H1 (cell line): ENCODE measurements around the gene FXR1. TPM values are rescaled to one million over a fixed set of nuclear protein-coding genes. Genes with fewer than 3 reads are reported as not detected.

Source experiments
- HDAC6 ChIP-seq: IDR thresholded peaks from one replicate; pipeline ENCODE4 v1.7.1; 2012; ENCODE audit warnings: low read depth, mild to moderate bottlenecking, inconsistent platforms, low read length, moderate library complexity
- PHF8 ChIP-seq: fragments of 200-600 bp; sonication (generic); conservative IDR thresholded peaks from 2 replicates; pipeline ENCODE4 v1.7.1; 2012; ENCODE audit warnings: low read depth, mild to moderate bottlenecking, inconsistent platforms, low read length, moderate library complexity
- RNF2 ChIP-seq: fragments of 200-900, 300-1000 bp; sonication (generic); IDR thresholded peaks from 2 replicates; pipeline ENCODE4 v1.7.1; 2016; ENCODE audit warnings: borderline replicate concordance, low read depth, mild to moderate bottlenecking, antibody characterized with exemption, low read length; ENCODE audit not compliant: poor library complexity, severe bottlenecking; ENCODE audit errors: missing control alignments
- SIN3A ChIP-seq, 2 experiments: IDR thresholded peaks in 1 of 2; conservative IDR thresholded peaks in 1 of 2; 2 replicates each; pipeline ENCODE4 v1.6.1; 2011 to 2012; ENCODE audit warnings: low read length in 2 of 2, improper control_type of control experiment in 1 of 2, low read depth in 1 of 2, mild to moderate bottlenecking in 1 of 2
- SP2 ChIP-seq: IDR thresholded peaks from 2 replicates; pipeline ENCODE4 v1.6.1; 2012; ENCODE audit warnings: mild to moderate bottlenecking, low read length, inconsistent platforms
- SP4 ChIP-seq: IDR thresholded peaks from 2 replicates; pipeline ENCODE4 v1.6.1; 2012; ENCODE audit warnings: low read length, inconsistent platforms
- TEAD4 ChIP-seq: IDR thresholded peaks from 2 replicates; pipeline ENCODE4 v1.6.1; 2012; ENCODE audit warnings: low read depth, low read length, inconsistent platforms, mixed read lengths
- polyA plus RNA-seq, 7 experiments: library from polyadenylated mRNA; depleted of rRNA in 3 of 7; stranded (reverse) in 5 of 7; unstranded in 2 of 7; fragments of >200 nt in 5 of 7; fragments of 200-250 nt in 2 of 7; gene quantifications; 1 replicate in 5 of 7; 2 replicates in 1 of 7; 4 replicates in 1 of 7; pipeline versions ENCODE4 v1.2.1 to v1.2.3, GENCODE V29; 2011 to 2013; ENCODE audit warnings: missing spikeins in 2 of 7, mixed read lengths in 2 of 7
- total RNA-seq: library from RNA; stranded (reverse); fragmentation: NEBNext Ultra II Directional; extraction: Animal tissue kit (Norgen Biotek cat#: 25700); gene quantifications from 2 replicates; pipeline ENCODE4 v1.2.1, GENCODE V29; 2021
- TF ChIP-seq, protein P1 (sequence below): fragments of 300-600 bp; sonication (generic); IDR thresholded peaks from 2 replicates; pipeline ENCODE4 v1.7.1; 2012; ENCODE audit warnings: low read length, moderate library complexity, mild to moderate bottlenecking, inconsistent platforms; ENCODE audit not compliant: insufficient replicate concordance

The FXR1 gene
- total and polyA plus RNA-seq, 2 of the 8 experiments (the other 6 are each of a cell fraction or from before 2014, with no cell fraction given): 108 to 283 TPM

DNA sequence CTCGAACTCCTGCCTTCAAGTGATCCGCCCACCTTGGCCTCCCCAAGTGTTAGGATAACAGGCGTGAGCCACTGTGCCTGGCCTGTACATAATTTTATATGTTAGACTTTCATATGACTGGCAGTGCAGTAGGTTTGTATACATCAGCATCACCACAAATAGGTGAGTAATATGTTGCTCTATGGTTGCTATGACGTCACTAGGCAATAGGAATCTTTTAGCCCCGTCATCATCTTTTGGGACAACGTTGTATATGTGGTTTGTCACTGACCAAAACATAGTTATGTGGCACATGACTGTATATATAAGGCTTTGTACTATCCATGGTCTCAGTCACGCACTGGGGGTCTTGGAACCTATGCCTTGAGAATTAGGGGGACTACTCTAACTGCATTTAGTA, 94.1 kb downstream of the FXR1 start (continued):
- TF ChIP-seq, protein P1, sequence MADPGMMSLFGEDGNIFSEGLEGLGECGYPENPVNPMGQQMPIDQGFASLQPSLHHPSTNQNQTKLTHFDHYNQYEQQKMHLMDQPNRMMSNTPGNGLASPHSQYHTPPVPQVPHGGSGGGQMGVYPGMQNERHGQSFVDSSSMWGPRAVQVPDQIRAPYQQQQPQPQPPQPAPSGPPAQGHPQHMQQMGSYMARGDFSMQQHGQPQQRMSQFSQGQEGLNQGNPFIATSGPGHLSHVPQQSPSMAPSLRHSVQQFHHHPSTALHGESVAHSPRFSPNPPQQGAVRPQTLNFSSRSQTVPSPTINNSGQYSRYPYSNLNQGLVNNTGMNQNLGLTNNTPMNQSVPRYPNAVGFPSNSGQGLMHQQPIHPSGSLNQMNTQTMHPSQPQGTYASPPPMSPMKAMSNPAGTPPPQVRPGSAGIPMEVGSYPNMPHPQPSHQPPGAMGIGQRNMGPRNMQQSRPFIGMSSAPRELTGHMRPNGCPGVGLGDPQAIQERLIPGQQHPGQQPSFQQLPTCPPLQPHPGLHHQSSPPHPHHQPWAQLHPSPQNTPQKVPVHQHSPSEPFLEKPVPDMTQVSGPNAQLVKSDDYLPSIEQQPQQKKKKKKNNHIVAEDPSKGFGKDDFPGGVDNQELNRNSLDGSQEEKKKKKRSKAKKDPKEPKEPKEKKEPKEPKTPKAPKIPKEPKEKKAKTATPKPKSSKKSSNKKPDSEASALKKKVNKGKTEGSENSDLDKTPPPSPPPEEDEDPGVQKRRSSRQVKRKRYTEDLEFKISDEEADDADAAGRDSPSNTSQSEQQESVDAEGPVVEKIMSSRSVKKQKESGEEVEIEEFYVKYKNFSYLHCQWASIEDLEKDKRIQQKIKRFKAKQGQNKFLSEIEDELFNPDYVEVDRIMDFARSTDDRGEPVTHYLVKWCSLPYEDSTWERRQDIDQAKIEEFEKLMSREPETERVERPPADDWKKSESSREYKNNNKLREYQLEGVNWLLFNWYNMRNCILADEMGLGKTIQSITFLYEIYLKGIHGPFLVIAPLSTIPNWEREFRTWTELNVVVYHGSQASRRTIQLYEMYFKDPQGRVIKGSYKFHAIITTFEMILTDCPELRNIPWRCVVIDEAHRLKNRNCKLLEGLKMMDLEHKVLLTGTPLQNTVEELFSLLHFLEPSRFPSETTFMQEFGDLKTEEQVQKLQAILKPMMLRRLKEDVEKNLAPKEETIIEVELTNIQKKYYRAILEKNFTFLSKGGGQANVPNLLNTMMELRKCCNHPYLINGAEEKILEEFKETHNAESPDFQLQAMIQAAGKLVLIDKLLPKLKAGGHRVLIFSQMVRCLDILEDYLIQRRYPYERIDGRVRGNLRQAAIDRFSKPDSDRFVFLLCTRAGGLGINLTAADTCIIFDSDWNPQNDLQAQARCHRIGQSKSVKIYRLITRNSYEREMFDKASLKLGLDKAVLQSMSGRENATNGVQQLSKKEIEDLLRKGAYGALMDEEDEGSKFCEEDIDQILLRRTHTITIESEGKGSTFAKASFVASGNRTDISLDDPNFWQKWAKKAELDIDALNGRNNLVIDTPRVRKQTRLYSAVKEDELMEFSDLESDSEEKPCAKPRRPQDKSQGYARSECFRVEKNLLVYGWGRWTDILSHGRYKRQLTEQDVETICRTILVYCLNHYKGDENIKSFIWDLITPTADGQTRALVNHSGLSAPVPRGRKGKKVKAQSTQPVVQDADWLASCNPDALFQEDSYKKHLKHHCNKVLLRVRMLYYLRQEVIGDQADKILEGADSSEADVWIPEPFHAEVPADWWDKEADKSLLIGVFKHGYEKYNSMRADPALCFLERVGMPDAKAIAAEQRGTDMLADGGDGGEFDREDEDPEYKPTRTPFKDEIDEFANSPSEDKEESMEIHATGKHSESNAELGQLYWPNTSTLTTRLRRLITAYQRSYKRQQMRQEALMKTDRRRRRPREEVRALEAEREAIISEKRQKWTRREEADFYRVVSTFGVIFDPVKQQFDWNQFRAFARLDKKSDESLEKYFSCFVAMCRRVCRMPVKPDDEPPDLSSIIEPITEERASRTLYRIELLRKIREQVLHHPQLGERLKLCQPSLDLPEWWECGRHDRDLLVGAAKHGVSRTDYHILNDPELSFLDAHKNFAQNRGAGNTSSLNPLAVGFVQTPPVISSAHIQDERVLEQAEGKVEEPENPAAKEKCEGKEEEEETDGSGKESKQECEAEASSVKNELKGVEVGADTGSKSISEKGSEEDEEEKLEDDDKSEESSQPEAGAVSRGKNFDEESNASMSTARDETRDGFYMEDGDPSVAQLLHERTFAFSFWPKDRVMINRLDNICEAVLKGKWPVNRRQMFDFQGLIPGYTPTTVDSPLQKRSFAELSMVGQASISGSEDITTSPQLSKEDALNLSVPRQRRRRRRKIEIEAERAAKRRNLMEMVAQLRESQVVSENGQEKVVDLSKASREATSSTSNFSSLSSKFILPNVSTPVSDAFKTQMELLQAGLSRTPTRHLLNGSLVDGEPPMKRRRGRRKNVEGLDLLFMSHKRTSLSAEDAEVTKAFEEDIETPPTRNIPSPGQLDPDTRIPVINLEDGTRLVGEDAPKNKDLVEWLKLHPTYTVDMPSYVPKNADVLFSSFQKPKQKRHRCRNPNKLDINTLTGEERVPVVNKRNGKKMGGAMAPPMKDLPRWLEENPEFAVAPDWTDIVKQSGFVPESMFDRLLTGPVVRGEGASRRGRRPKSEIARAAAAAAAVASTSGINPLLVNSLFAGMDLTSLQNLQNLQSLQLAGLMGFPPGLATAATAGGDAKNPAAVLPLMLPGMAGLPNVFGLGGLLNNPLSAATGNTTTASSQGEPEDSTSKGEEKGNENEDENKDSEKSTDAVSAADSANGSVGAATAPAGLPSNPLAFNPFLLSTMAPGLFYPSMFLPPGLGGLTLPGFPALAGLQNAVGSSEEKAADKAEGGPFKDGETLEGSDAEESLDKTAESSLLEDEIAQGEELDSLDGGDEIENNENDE: no peak
- TF ChIP-seq PHF8: no peak
- no peak for TF ChIP-seq SIN3A (conservative IDR thresholded peaks at IDR 0.05 in 1 of 2, IDR thresholded peaks at IDR 0.05 in 1 of 2; ENCODE audit: low read depth in 1 of 2, low read length in 2 of 2)
- no peak for TF ChIP-seq HDAC6
- TF ChIP-seq TEAD4: no peak
- no peak for TF ChIP-seq SP2
- no peak for TF ChIP-seq SP4
- no peak for TF ChIP-seq RNF2
- TF ChIP-seq, all 59 proteins: peak for 0
